Keratinocyte (primary cell): ENCODE results near the gene CADM2. TPM values are rescaled to one million over a fixed set of nuclear protein-coding genes. Genes with fewer than 3 reads are reported as not detected.
A peak's percentile ranks its signal among the peaks of the same experiment; 100 is the strongest.

Experiments used
- DNase-seq: peaks from one replicate; pipeline ENCODE4 v3.0.0-alpha.2; 2011; ENCODE audit warnings: low read depth, missing footprints, low spot score
- FAIRE-seq: peaks from 2 replicates; lab custom pipeline; 2011; peaks lifted over from hg19 to GRCh38; lab: Jason Lieb, UNC
- H2AFZ ChIP-seq: 2 replicates; pipeline ENCODE4 v1.6.0; 2012; ENCODE audit warnings: low read length, control low read depth, inconsistent platforms; ENCODE audit not compliant: control insufficient read depth
- H3K27ac ChIP-seq: 2 replicates; pipeline ENCODE4 v1.5.1; 2011; ENCODE audit warnings: low read length; ENCODE audit not compliant: control insufficient read depth, insufficient read depth
- H3K27me3 ChIP-seq: 3 replicates; pipeline ENCODE4 v1.6.0; 2011; ENCODE audit warnings: low read length; ENCODE audit not compliant: control insufficient read depth, insufficient read depth; ENCODE audit errors: extremely low read depth
- H3K36me3 ChIP-seq, 2 experiments: 2 replicates in 1 of 2; 3 replicates in 1 of 2; pipeline ENCODE4 v1.5.1; 2011; ENCODE audit warnings: low read length in 2 of 2, mild to moderate bottlenecking in 1 of 2; ENCODE audit not compliant: control insufficient read depth in 2 of 2, insufficient read depth in 2 of 2; ENCODE audit errors: extremely low read depth in 1 of 2
- H3K4me1 ChIP-seq: 3 replicates; pipeline ENCODE4 v1.5.1; 2011; ENCODE audit warnings: low read length; ENCODE audit not compliant: control insufficient read depth, insufficient read depth; ENCODE audit errors: extremely low read depth
- H3K4me2 ChIP-seq: 3 replicates; pipeline ENCODE4 v1.6.0; 2011; ENCODE audit warnings: low read depth, low read length; ENCODE audit not compliant: control insufficient read depth, insufficient read depth; ENCODE audit errors: extremely low read depth
- H3K4me3 ChIP-seq, 3 experiments: fragments of 200-600 bp in 1 of 3; sonication (generic) in 1 of 3; 2 replicates in 2 of 3; 3 replicates in 1 of 3; pipeline ENCODE4 v1.5.1; 2011 to 2016; ENCODE audit warnings: low read length in 3 of 3, mild to moderate bottlenecking in 3 of 3, control low read depth in 2 of 3, inconsistent platforms in 1 of 3, low read depth in 1 of 3, mixed read lengths in 1 of 3, mixed run types in 1 of 3, moderate library complexity in 1 of 3; ENCODE audit not compliant: control insufficient read depth in 2 of 3, insufficient read depth in 2 of 3; ENCODE audit errors: extremely low read depth in 1 of 3
- H3K79me2 ChIP-seq: 2 replicates; pipeline ENCODE4 v1.6.0; 2012; ENCODE audit warnings: low read length; ENCODE audit not compliant: control insufficient read depth, insufficient read depth
- H3K9ac ChIP-seq: 3 replicates; pipeline ENCODE4 v1.6.0; 2011; ENCODE audit warnings: low read length; ENCODE audit not compliant: control insufficient read depth, insufficient read depth; ENCODE audit errors: extremely low read depth
- H3K9me1 ChIP-seq: 3 replicates; pipeline ENCODE4 v1.6.0; 2011; ENCODE audit warnings: low read length; ENCODE audit not compliant: control insufficient read depth, insufficient read depth; ENCODE audit errors: extremely low read depth
- H3K9me3 ChIP-seq: 2 replicates; pipeline ENCODE4 v1.5.1; 2012; ENCODE audit warnings: low read depth, low read length; ENCODE audit not compliant: control insufficient read depth
- H4K20me1 ChIP-seq: 3 replicates; pipeline ENCODE4 v1.6.0; 2011; ENCODE audit warnings: low read length; ENCODE audit not compliant: control insufficient read depth, insufficient read depth; ENCODE audit errors: extremely low read depth
- CTCF ChIP-seq, 3 experiments: IDR thresholded peaks in 1 of 3; conservative IDR thresholded peaks in 1 of 3; optimal IDR thresholded peaks in 1 of 3; 2 replicates in 2 of 3; 3 replicates in 1 of 3; pipeline versions ENCODE3 to v1.5.1; 2011; ENCODE audit warnings: low read length in 3 of 3, mild to moderate bottlenecking in 3 of 3, moderate library complexity in 2 of 3, control low read depth in 1 of 3, inconsistent platforms in 1 of 3; ENCODE audit not compliant: insufficient read depth in 2 of 3; ENCODE audit errors: extremely low read depth in 1 of 3
- EZH2 ChIP-seq: IDR thresholded peaks from one replicate; pipeline ENCODE4 v1.6.1; 2012; ENCODE audit warnings: inconsistent platforms, mild to moderate bottlenecking, low read length, moderate library complexity
- dilution Hi-C: fragments of 300-500 bp; cut with MboI; formaldehyde crosslinking; loops from one replicate; pipeline ENCODE4 v1.7.0; 2020; ENCODE audit warnings: low sequenced_read_pairs; ENCODE audit not compliant: extremely low pct_ligation_motif_present
- polyA plus RNA-seq, 5 experiments: library from polyadenylated mRNA; depleted of rRNA in 3 of 5; stranded (reverse) in 3 of 5; stranded (forward) in 1 of 5; unstranded in 1 of 5; fragments of >200 nt; gene quantifications; 1 replicate in 1 of 5; 2 replicates in 3 of 5; 3 replicates in 1 of 5; pipeline versions ENCODE4 v1.2.1 to v1.2.3, GENCODE V29; 2011 to 2012; ENCODE audit warnings: missing spikeins in 2 of 5, low read depth in 1 of 5, low replicate concordance in 1 of 5

The CADM2 gene
- polyA plus RNA-seq, 1 donor (not counting 4 experiments of a cell fraction or from before 2014, with no cell fraction given): not detected

GRCh38 chr3:85576091-85576690 lies 617.4 kb downstream of the CADM2 start:
- Histone ChIP-seq H3K4me2 (no peak overlapping the region), H3K36me3 (no peaks in the 10 kb centered on the region), H3K4me3 (no peak overlapping the region), H3K9ac (no peak overlapping the region), H3K27me3 (no peaks in the 10 kb centered on the region), H3K79me2 (no peaks in the 10 kb centered on the region), H4K20me1 (no peaks in the 10 kb centered on the region), H3K4me1 (no peaks in the 10 kb centered on the region), H3K9me3 (no peaks in the 10 kb centered on the region), H2AFZ (no peak overlapping the region), H3K27ac (no peak overlapping the region), H3K9me1 (no peaks in the 10 kb centered on the region)
- FAIRE-seq (peak; percentile 43), DNase-seq (peak; percentile 15)
- peak; percentile 67 to 78 (median 74) for TF ChIP-seq CTCF (optimal IDR thresholded peaks at IDR 0.05 in 1 of 3, IDR thresholded peaks at IDR 0.05 in 1 of 3, conservative IDR thresholded peaks at IDR 0.05 in 1 of 3; ENCODE audit: extremely low read depth in 1 of 3, insufficient read depth in 2 of 3, low read length in 3 of 3)
- no peak for TF ChIP-seq EZH2
- dilution Hi-C loops: no loop called here

- FAIRE-seq (no peak), DNase-seq (no peak)
- no peaks in the 10 kb centered on the region for H4K20me1 ChIP-seq
- no peaks in the 10 kb centered on the region for H3K4me1 ChIP-seq
- no peak overlapping the region for H3K4me2 ChIP-seq
- no peak for TF ChIP-seq EZH2
- TF ChIP-seq CTCF (optimal IDR thresholded peaks at IDR 0.05 in 1 of 3, IDR thresholded peaks at IDR 0.05 in 1 of 3, conservative IDR thresholded peaks at IDR 0.05 in 1 of 3; ENCODE audit: extremely low read depth in 1 of 3, insufficient read depth in 2 of 3, low read length in 3 of 3): no peak
- no peaks in the 10 kb centered on the region for H3K27me3 ChIP-seq
- H3K27ac ChIP-seq: no peak overlapping the region
- no peaks in the 10 kb centered on the region for H3K9me1 ChIP-seq
- H3K9ac ChIP-seq: no peak overlapping the region
- H3K79me2 ChIP-seq: no peaks in the 10 kb centered on the region
- no peak overlapping the region for H2AFZ ChIP-seq
- H3K4me3 ChIP-seq: no peak overlapping the region
- H3K36me3 ChIP-seq: no peaks in the 10 kb centered on the region
- H3K9me3 ChIP-seq: no peaks in the 10 kb centered on the region
- dilution Hi-C loops: no loop called here
Observed at GRCh38 chr3:85576697-85577200, 618.0 kb downstream of the CADM2 start.
